Activated CD8-positive, alpha-beta memory T cell treated with anti-CD3 and anti-CD28 coated beads, Interleukin-2, amount 50 U/mL, for 24 hours (primary cell): ENCODE data around the gene TMEM18.

Experiments used
- DNase-seq: peaks from one replicate; pipeline ENCODE4 v3.0.0-alpha.2; 2020; ENCODE audit errors: extremely low read depth

Gene TMEM18

GRCh38 chr2:634041-634440 lies 43.2 kb downstream of the TMEM18 start:
- DNase-seq = no peak

GRCh38 chr2:633371-633770 lies 43.8 kb downstream of the TMEM18 start:
- DNase-seq = no peak

GRCh38 chr2:632471-632870 lies 44.7 kb downstream of the TMEM18 start:
- no peak for DNase-seq

- no peak for DNase-seq
Measured at GRCh38 chr2:631741-632140, 45.5 kb downstream of the TMEM18 start.

- no peak for DNase-seq
Measured at GRCh38 chr2:630451-631320, 46.5 kb downstream of the TMEM18 start.

GRCh38 chr2:629961-630360 lies 47.2 kb downstream of the TMEM18 start:
- no peak for DNase-seq

- DNase-seq = no peak
Measured at GRCh38 chr2:628651-629050, 48.6 kb downstream of the TMEM18 start.

GRCh38 chr2:627926-628560 lies 49.2 kb downstream of the TMEM18 start:
- DNase-seq = no peak

- DNase-seq = no peak
Measured at GRCh38 chr2:627340-627709, 49.9 kb downstream of the TMEM18 start.

- no peak for DNase-seq
Measured at GRCh38 chr2:626491-627339, 50.5 kb downstream of the TMEM18 start.

- no peak for DNase-seq
Measured at GRCh38 chr2:625415-626333, 51.5 kb downstream of the TMEM18 start.

GRCh38 chr2:624551-625347 lies 52.5 kb downstream of the TMEM18 start:
- DNase-seq = no peak

GRCh38 chr2:624096-624495 lies 53.1 kb downstream of the TMEM18 start:
- DNase-seq = no peak

GRCh38 chr2:623130-623922 lies 53.9 kb downstream of the TMEM18 start:
- DNase-seq = no peak

GRCh38 chr2:622357-622756 lies 54.8 kb downstream of the TMEM18 start:
- DNase-seq = no peak

GRCh38 chr2:621303-622099 lies 55.7 kb downstream of the TMEM18 start:
- no peak for DNase-seq

- no peak for DNase-seq
Measured at GRCh38 chr2:620471-621302, 56.5 kb downstream of the TMEM18 start.

- no peak for DNase-seq
Measured at GRCh38 chr2:620004-620403, 57.2 kb downstream of the TMEM18 start.
